HEK293 (cell line): ENCODE data around the gene MRO.

Experiments used
- CTCF ChIA-PET: fragments of 350-600 bp; formaldehyde crosslinking; extraction: SDS; loops from one replicate; lab custom pipeline; 2021; ENCODE audit warnings: antibody characterized with exemption; lab: Yijun Ruan, JAX
- POLR2A ChIA-PET: fragments of 300-600 bp; formaldehyde crosslinking; extraction: SDS; loops from one replicate; lab custom pipeline; 2020; ENCODE audit warnings: antibody characterized with exemption, inconsistent platforms; lab: Yijun Ruan, JAX
- H3K27ac ChIP-seq: fragments of 200-500 bp; sonication (Bioruptor generic); 2 replicates; pipeline ENCODE4 v1.5.1; 2014; ENCODE audit warnings: low read depth, low read length, control low read depth, inconsistent platforms; ENCODE audit errors: extremely low read depth
- H3K36me3 ChIP-seq, 2 experiments: fragments of 200-500 bp in 1 of 2; sonication (Bioruptor generic) in 1 of 2; 1 replicate in 1 of 2; 2 replicates in 1 of 2; pipeline ENCODE4 v1.5.1; 2014 to 2017; ENCODE audit warnings: inconsistent platforms in 2 of 2, low read length in 2 of 2; ENCODE audit not compliant: control insufficient read depth in 2 of 2, insufficient read depth in 1 of 2
- H3K4me1 ChIP-seq: fragments of 200-500 bp; sonication (Bioruptor generic); 2 replicates; pipeline ENCODE4 v1.5.1; 2014; ENCODE audit warnings: mild to moderate bottlenecking, low read length, inconsistent platforms; ENCODE audit not compliant: control insufficient read depth, insufficient read depth
- H3K4me3 ChIP-seq: 2 replicates; pipeline ENCODE4 v1.5.1; 2011; ENCODE audit warnings: low read depth, mild to moderate bottlenecking, control low read depth, low read length, moderate library complexity
- H3K9me3 ChIP-seq: fragments of 200-500 bp; sonication (Bioruptor generic); 2 replicates; pipeline ENCODE4 v1.5.1; 2014; ENCODE audit warnings: low read depth, low read length, inconsistent platforms; ENCODE audit not compliant: control insufficient read depth, insufficient read depth
- EGR2 ChIP-seq: fragments of 450-650 bp; formaldehyde crosslinking; IDR thresholded peaks from 2 replicates; pipeline ENCODE4 v1.5.1; 2016; ENCODE audit warnings: low read depth, missing biosample characterization, missing genetic modification characterization
- HOXC10 ChIP-seq: sonication (generic); formaldehyde crosslinking; IDR thresholded peaks from 2 replicates; pipeline ENCODE4 v1.8.1; 2023; ENCODE audit warnings: mild to moderate bottlenecking, missing genetic modification reagents
- SETDB1 ChIP-seq: IDR thresholded peaks from one replicate; pipeline ENCODE4 v1.6.1; 2017; ENCODE audit warnings: mild to moderate bottlenecking, low read length, moderate library complexity, mixed read lengths; ENCODE audit not compliant: insufficient read length
- SP7 ChIP-seq: fragments of 450-650 bp; formaldehyde crosslinking; IDR thresholded peaks from 2 replicates; pipeline ENCODE4 v1.5.1; 2016; ENCODE audit warnings: missing biosample characterization, missing genetic modification characterization
- ZBTB44 ChIP-seq: fragments of 450-650 bp; IDR thresholded peaks from 2 replicates; pipeline ENCODE4 v1.5.1; 2018; ENCODE audit warnings: missing biosample characterization, mild to moderate bottlenecking, missing genetic modification characterization
- ZNF112 ChIP-seq: fragments of 450-650 bp; formaldehyde crosslinking; IDR thresholded peaks from 2 replicates; pipeline ENCODE4 v1.5.0; 2017; ENCODE audit warnings: missing biosample characterization, missing genetic modification characterization
- ZNF114 ChIP-seq: fragments of 450-650 bp; formaldehyde crosslinking; IDR thresholded peaks from 2 replicates; pipeline ENCODE4 v1.5.0; 2017; ENCODE audit warnings: missing biosample characterization, missing genetic modification characterization
- ZNF350 ChIP-seq: fragments of 450-650 bp; formaldehyde crosslinking; IDR thresholded peaks from 2 replicates; pipeline ENCODE4 v1.5.0; 2017; ENCODE audit warnings: missing biosample characterization, mild to moderate bottlenecking, missing genetic modification characterization
- ZNF366 ChIP-seq: fragments of 450-650 bp; formaldehyde crosslinking; conservative IDR thresholded peaks from 2 replicates; pipeline ENCODE4 v1.5.1; 2016; ENCODE audit warnings: missing biosample characterization, missing genetic modification characterization
- ZNF549 ChIP-seq: fragments of 450-650 bp; IDR thresholded peaks from 2 replicates; pipeline ENCODE4 v1.5.1; 2018; ENCODE audit warnings: missing biosample characterization, missing genetic modification characterization, mild to moderate bottlenecking, inconsistent platforms, moderate library complexity
- TF ChIP-seq, protein P1 (sequence below): fragments of 450-650 bp; formaldehyde crosslinking; IDR thresholded peaks from 2 replicates; pipeline ENCODE4 v1.5.1; 2016; ENCODE audit warnings: missing biosample characterization, missing genetic modification characterization
- TF ChIP-seq, protein P2 (sequence below): fragments of 450-650 bp; formaldehyde crosslinking; IDR thresholded peaks from 2 replicates; pipeline ENCODE4 v1.5.1; 2016; ENCODE audit warnings: missing biosample characterization, missing genetic modification characterization

MRO gene

DNA sequence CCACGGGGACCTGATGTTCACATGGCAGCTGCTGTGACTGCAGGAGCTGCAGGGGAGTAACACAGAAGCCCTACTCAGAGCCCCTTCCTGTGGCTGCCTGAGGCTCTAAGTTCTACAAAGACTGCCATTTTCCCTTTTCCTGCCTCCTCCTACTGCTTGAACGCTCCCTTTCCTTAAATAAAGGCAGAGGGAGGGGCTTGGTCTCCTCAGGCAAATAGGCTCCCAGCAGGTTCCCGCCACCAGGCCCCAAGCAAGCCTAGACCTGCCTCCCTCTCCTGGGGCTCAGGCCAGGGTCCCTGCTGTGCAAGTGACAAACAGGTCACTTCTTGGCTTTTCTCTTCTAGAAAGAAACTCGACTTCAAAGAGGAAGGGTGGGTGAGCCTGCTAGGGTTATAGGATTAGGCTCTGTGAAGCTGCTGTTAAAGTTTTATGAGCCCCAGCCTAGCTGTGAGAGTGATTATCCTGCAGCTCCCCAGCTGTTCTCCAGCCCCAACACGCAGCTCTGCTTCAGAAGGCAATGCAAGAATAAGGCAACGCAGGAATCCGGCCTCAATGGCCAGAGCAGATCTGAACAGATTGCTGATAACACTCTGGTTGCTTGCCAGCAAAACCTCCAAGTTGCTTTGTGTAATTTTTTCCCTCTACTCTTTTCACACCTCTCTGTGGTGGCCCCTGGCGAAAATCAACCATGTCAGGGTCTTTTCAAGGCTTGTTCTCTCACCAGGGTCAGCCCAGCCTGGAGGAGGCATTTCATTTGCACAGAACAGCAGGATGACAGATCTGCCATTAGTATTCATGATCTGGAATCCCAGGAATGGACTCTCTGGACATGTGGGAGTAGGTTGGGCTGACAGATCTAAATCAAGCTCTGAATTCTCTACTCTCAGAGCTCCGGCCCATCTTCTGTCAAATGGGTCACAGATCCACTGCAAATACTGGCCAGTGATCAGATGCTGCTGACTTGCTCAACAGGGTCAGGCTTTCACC lies 71.3 kb downstream of the MRO start (continued):
- TF ChIP-seq ZBTB44 (peak; percentile 97), ZNF366 (tag by site-specific recombination) (peak; percentile 82)
- TF ChIP-seq, protein P1, sequence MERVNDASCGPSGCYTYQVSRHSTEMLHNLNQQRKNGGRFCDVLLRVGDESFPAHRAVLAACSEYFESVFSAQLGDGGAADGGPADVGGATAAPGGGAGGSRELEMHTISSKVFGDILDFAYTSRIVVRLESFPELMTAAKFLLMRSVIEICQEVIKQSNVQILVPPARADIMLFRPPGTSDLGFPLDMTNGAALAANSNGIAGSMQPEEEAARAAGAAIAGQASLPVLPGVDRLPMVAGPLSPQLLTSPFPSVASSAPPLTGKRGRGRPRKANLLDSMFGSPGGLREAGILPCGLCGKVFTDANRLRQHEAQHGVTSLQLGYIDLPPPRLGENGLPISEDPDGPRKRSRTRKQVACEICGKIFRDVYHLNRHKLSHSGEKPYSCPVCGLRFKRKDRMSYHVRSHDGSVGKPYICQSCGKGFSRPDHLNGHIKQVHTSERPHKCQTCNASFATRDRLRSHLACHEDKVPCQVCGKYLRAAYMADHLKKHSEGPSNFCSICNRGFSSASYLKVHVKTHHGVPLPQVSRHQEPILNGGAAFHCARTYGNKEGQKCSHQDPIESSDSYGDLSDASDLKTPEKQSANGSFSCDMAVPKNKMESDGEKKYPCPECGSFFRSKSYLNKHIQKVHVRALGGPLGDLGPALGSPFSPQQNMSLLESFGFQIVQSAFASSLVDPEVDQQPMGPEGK (tag by site-specific recombination), result peak; percentile 61
- TF ChIP-seq, all 188 proteins: peak for 74

- no peaks in the 10 kb centered on the region for H3K36me3 ChIP-seq
- ChIA-PET CTCF (no interaction called here), POLR2A (no interaction called here)
- H3K4me3 ChIP-seq, result no peak overlapping the region
- H3K4me1 ChIP-seq, result peaks cover 2% of the 10 kb centered on the region; the same call in 1 of the 2 replicates
- H3K9me3 ChIP-seq, result no peaks in the 10 kb centered on the region
- peak overlapping the region; percentile 74 for H3K27ac ChIP-seq
- TF ChIP-seq SETDB1, result peak; percentile 50
- TF ChIP-seq ZBTB44, result no peak
- no peak for TF ChIP-seq ZNF114 (tag by site-specific recombination)
- TF ChIP-seq HOXC10 (CRISPR knock-in tag), result no peak
- TF ChIP-seq SP7 (tag by site-specific recombination), result no peak
- no peak for TF ChIP-seq ZNF112
- TF ChIP-seq, protein P2, sequence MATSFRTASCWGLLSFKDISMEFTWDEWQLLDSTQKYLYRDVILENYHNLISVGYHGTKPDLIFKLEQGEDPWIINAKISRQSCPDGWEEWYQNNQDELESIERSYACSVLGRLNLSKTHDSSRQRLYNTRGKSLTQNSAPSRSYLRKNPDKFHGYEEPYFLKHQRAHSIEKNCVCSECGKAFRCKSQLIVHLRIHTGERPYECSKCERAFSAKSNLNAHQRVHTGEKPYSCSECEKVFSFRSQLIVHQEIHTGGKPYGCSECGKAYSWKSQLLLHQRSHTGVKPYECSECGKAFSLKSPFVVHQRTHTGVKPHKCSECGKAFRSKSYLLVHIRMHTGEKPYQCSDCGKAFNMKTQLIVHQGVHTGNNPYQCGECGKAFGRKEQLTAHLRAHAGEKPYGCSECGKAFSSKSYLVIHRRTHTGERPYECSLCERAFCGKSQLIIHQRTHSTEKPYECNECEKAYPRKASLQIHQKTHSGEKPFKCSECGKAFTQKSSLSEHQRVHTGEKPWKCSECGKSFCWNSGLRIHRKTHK (tag by site-specific recombination), result no peak
- no peak for TF ChIP-seq EGR2 (tag by site-specific recombination)
- peak; percentile 99 for TF ChIP-seq ZNF549 (tag by site-specific recombination)
- TF ChIP-seq, all 188 proteins: peak for 2
Measured at GRCh38 chr18:50747849-50748242, 72.0 kb downstream of the MRO start.

DNA sequence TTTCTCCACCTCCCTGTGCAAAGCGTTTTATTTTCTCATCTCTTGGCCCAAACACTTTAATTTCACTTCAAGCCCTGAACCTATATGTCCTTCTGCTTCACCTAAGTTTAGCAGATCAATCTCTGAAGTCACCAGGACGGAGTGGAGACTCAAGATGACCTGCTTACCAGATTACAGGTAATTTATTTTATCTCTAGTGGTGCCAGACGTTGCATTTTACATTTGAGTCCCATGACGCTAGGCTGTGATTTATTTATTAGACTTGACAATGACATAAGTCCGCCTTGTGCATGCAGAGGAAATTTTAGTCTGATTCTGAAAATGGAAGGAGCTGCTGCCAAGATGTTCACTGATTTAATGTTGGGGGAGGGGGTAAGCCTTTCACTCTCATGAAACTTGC lies 73.9 kb downstream of the MRO start:
- CTCF ChIA-PET, result interaction anchor here (0.7 to 1.0 kb wide), 2 partner anchors 28 to 668 kb away, joined by 3 read pairs; no protein-coding TSS in a partner anchor
- Histone ChIP-seq H3K4me1 (peaks cover 2% of the 10 kb centered on the region; the same call in 1 of the 2 replicates), H3K36me3 (no peaks in the 10 kb centered on the region), H3K9me3 (no peaks in the 10 kb centered on the region), H3K27ac (no peak overlapping the region), H3K4me3 (no peak overlapping the region)
- POLR2A ChIA-PET, result no interaction called here
- no peak for TF ChIP-seq ZNF350 (tag by site-specific recombination)
